Measurements from ENCODE around the gene CDKL1. TPM values are rescaled to one million over a fixed set of nuclear protein-coding genes. Genes with fewer than 3 reads are reported as not detected.
A peak's percentile ranks its signal among the peaks of the same experiment; 100 is the strongest.

The CDKL1 gene
- total and polyA plus RNA-seq, 3 experiments from 2014 or later: 4.8 to 6.7 (median 5.8) TPM

DNA sequence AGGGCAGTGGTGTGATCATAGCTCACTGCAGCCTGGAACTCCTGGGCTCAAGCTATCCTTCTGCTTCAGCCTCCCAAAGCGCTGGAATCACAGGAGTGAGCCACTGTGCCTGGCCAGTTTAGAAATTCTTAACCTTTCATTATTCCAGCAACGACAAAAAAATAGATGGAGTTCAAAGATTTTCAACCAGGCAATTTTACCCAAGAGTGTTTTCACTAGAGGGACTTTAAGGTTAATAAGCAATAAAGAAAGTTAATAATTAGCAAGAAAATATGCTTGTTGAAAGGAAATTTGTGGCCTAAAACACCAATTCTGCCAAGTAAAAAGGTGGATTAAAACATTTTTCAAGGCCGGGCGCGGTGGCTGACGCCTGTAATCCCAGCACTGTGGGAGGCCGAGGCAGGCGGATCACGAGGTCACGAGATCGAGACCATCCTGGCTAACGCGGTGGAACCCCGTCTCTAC is 14.8 kb downstream of the CDKL1 start:
- H3K27me3 ChIP-seq (ENCODE audit: insufficient read depth, low read length, poor library complexity, severe bottlenecking): no peaks in the 10 kb centered on the region
- H3K4me3 Mint-ChIP-seq: no peak overlapping the region
- H3K4me1 ChIP-seq (ENCODE audit: insufficient read depth, low read length): no peaks in the 10 kb centered on the region
- DNase-seq: no peak
- ChIA-PET POLR2A (no interaction called here), CTCF (no interaction called here)
- H3K4me1 Mint-ChIP-seq: no peaks in the 10 kb centered on the region
- H3K27ac Mint-ChIP-seq: no peak overlapping the region
- H3K27me3 Mint-ChIP-seq: no peaks in the 10 kb centered on the region
- no peak overlapping the region for H3K27ac ChIP-seq (ENCODE audit: low read depth, low read length)
- no peaks in the 10 kb centered on the region for H3K9me3 Mint-ChIP-seq
- H3K9me3 ChIP-seq (ENCODE audit: low read length): no peaks in the 10 kb centered on the region
- H3K36me3 Mint-ChIP-seq: no peaks in the 10 kb centered on the region
- H3K36me3 ChIP-seq (ENCODE audit: insufficient read depth, low read length): no peaks in the 10 kb centered on the region
- no peak overlapping the region for H3K4me3 ChIP-seq (ENCODE audit: low read length)

DNA sequence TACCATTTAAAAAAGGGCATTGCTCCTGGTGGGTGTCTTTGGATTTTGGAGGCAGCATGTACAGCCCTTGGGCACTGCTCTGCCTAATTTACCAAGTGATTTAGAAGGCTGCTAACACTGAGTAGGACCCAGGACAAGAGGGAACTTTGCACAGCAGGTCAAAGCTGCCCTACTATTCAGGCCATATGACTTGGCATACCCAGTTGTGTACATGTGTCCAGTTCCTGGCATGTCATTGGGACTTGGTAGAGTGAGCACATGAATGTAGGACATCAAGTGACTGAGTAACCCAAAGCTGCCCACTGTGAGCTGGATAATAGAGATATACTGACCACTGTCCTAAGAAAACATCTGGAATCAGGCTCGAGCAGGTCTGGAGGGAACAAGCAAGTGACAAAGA is 15.7 kb downstream of the CDKL1 start:
- H3K36me3 Mint-ChIP-seq: no peaks in the 10 kb centered on the region

DNA sequence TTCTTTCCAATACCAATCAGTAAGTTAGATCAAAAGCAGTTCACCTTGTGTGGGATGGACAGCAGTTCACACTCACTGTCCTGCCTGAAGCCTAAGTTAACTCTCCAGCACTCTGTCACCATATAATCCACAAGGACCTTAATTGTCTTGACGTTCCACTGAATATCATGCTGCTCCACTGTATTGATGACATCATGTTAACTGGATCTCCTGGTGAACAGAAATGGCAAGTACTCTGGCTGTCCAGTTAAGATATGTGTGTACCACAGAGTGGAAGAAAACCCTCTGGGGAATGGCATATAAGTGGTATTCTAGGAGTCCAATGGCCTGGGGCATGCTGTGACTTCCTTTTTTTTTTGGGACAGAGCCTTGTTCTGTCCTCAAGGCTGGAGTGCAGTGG is 16.2 kb downstream of the CDKL1 start:
- Histone ChIP-seq H3K4me3 (ENCODE audit: low read length) (no peak overlapping the region), H3K36me3 (ENCODE audit: insufficient read depth, low read length) (no peaks in the 10 kb centered on the region), H3K27me3 (ENCODE audit: insufficient read depth, low read length, poor library complexity, severe bottlenecking) (no peaks in the 10 kb centered on the region), H3K4me1 (ENCODE audit: insufficient read depth, low read length) (no peaks in the 10 kb centered on the region), H3K27ac (ENCODE audit: low read depth, low read length) (no peak overlapping the region), H3K9me3 (ENCODE audit: low read length) (no peaks in the 10 kb centered on the region)
- Mint-ChIP-seq H3K27me3 (no peaks in the 10 kb centered on the region), H3K4me1 (no peaks in the 10 kb centered on the region), H3K4me3 (no peak overlapping the region), H3K9me3 (no peaks in the 10 kb centered on the region), H3K27ac (no peak overlapping the region), H3K36me3 (no peaks in the 10 kb centered on the region)
- CTCF ChIA-PET: interaction anchor here (0.6 kb wide), 1 partner anchor 735 kb away, joined by 3 read pairs; no protein-coding TSS in a partner anchor
- no peak for DNase-seq
- POLR2A ChIA-PET: no interaction called here

More for the DNA sequence above, 15.7 kb downstream of the CDKL1 start:
- H3K9me3 ChIP-seq (ENCODE audit: low read length): no peaks in the 10 kb centered on the region
- DNase-seq: no peak
- no peaks in the 10 kb centered on the region for H3K36me3 ChIP-seq (ENCODE audit: insufficient read depth, low read length)
- H3K27ac ChIP-seq (ENCODE audit: low read depth, low read length): no peak overlapping the region
- ChIA-PET CTCF (interaction anchor here (0.6 kb wide), 1 partner anchor 734 kb away, joined by 3 read pairs; no protein-coding TSS in a partner anchor), POLR2A (no interaction called here)
- no peaks in the 10 kb centered on the region for H3K4me1 ChIP-seq (ENCODE audit: insufficient read depth, low read length)
- no peaks in the 10 kb centered on the region for H3K27me3 Mint-ChIP-seq
- no peaks in the 10 kb centered on the region for H3K27me3 ChIP-seq (ENCODE audit: insufficient read depth, low read length, poor library complexity, severe bottlenecking)
- no peak overlapping the region for H3K27ac Mint-ChIP-seq
- no peak overlapping the region for H3K4me3 ChIP-seq (ENCODE audit: low read length)
- H3K9me3 Mint-ChIP-seq: no peaks in the 10 kb centered on the region
- no peak overlapping the region for H3K4me3 Mint-ChIP-seq
- H3K4me1 Mint-ChIP-seq: no peaks in the 10 kb centered on the region

DNA sequence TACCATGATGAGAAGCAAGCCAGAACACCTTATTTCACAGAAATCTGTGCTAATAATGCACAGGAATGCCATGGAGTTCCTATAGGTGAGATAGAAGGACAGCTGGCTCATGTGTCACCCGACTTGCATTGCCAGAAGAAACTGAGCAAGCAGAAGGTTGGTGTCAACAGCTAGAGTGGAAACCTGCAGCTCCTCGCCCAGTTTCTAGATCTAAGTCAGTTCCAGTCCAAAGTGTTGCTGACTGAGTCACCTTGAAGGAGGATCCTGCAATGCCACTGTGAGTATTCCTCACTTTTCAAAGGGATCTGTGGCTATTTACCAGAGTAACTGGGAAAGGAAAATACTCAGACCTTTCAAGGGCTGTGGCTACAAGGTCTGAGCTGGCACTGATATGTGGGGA is 17.1 kb downstream of the CDKL1 start:
- no peak for DNase-seq
- no peaks in the 10 kb centered on the region for H3K9me3 ChIP-seq (ENCODE audit: low read length)
- ChIA-PET POLR2A (no interaction called here), CTCF (no interaction called here)
- no peaks in the 10 kb centered on the region for H3K36me3 ChIP-seq (ENCODE audit: insufficient read depth, low read length)
- no peaks in the 10 kb centered on the region for H3K4me1 ChIP-seq (ENCODE audit: insufficient read depth, low read length)
- Mint-ChIP-seq H3K4me3 (no peak overlapping the region), H3K4me1 (no peaks in the 10 kb centered on the region), H3K36me3 (no peaks in the 10 kb centered on the region), H3K27me3 (no peaks in the 10 kb centered on the region), H3K27ac (no peak overlapping the region), H3K9me3 (no peaks in the 10 kb centered on the region)
- no peaks in the 10 kb centered on the region for H3K27me3 ChIP-seq (ENCODE audit: insufficient read depth, low read length, poor library complexity, severe bottlenecking)
- H3K4me3 ChIP-seq (ENCODE audit: low read length): no peak overlapping the region
- no peak overlapping the region for H3K27ac ChIP-seq (ENCODE audit: low read depth, low read length)

DNA sequence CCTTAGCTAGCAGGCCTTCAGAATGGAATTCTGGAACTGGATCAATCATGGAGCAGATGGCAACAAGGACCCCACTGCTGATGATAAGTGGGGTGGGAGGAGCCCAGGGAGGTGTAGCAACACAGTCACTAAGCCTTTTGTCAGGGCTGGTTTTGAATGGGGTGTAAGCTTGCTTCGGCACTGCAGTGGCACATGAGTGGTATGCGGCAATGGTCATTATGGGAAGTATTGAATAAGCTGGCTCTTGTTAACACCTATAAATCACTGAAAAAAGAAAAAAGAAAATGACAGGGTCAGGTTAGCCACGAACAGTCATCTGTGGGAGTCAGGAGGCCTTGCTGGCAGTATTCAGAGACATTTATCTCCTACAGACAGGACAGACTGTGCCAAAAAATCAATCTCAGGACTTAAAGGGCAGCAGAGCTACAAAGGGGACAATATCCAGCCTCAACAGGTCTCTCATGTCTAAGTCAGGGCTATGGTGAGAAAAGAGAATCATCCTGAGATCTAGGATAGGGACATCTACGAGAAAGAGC is 19.1 kb downstream of the CDKL1 start:
- CTCF ChIA-PET: interaction anchor here (1.0 kb wide), 1 partner anchor 57 kb away, joined by 3 read pairs; no protein-coding TSS in a partner anchor
- Histone ChIP-seq H3K27me3 (ENCODE audit: insufficient read depth, low read length, poor library complexity, severe bottlenecking) (no peaks in the 10 kb centered on the region), H3K4me3 (ENCODE audit: low read length) (no peak overlapping the region), H3K4me1 (ENCODE audit: insufficient read depth, low read length) (no peaks in the 10 kb centered on the region), H3K9me3 (ENCODE audit: low read length) (no peaks in the 10 kb centered on the region), H3K27ac (ENCODE audit: low read depth, low read length) (no peak overlapping the region), H3K36me3 (ENCODE audit: insufficient read depth, low read length) (no peaks in the 10 kb centered on the region)
- Mint-ChIP-seq H3K27ac (peak overlapping the region in 2 of 8 donors; percentile 26 to 52), H3K4me3 (no peak overlapping the region), H3K36me3 (no peaks in the 10 kb centered on the region), H3K9me3 (no peaks in the 10 kb centered on the region), H3K27me3 (peaks cover 0 to 11% of the 10 kb centered on the region in 2 donors), H3K4me1 (no peaks in the 10 kb centered on the region)
- no peak for DNase-seq
- POLR2A ChIA-PET: no interaction called here

DNA sequence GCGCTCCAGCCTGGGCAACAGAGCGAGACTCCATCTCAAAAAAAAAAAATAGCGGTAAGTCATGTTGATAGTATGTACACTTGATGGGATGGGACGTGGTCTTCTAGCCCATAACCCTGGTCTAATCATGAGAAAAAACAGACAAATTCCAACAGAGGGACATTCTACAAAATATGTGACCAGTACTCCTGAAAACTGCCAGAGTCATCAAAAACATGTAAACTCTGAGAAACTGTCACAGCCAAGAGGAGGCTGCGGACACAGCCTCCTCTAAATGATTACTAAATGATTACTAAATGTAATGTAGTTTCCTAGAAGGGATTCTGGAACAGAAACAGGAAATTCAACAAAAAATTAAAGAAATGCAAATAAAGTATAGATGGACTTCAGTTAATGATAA is 20.9 kb downstream of the CDKL1 start:
- no peaks in the 10 kb centered on the region for H3K9me3 ChIP-seq (ENCODE audit: low read length)
- no peaks in the 10 kb centered on the region for H3K27me3 ChIP-seq (ENCODE audit: insufficient read depth, low read length, poor library complexity, severe bottlenecking)
- no peaks in the 10 kb centered on the region for H3K4me1 Mint-ChIP-seq
- DNase-seq: no peak
- H3K4me3 Mint-ChIP-seq: no peak overlapping the region
- no peaks in the 10 kb centered on the region for H3K4me1 ChIP-seq (ENCODE audit: insufficient read depth, low read length)
- no peak overlapping the region for H3K4me3 ChIP-seq (ENCODE audit: low read length)
- no peaks in the 10 kb centered on the region for H3K9me3 Mint-ChIP-seq
- ChIA-PET POLR2A (no interaction called here), CTCF (no interaction called here)
- H3K36me3 Mint-ChIP-seq: peaks cover 0 to 3% (median 0%) of the 10 kb centered on the region in 3 donors
- no peaks in the 10 kb centered on the region for H3K36me3 ChIP-seq (ENCODE audit: insufficient read depth, low read length)
- peaks cover 0 to 14% of the 10 kb centered on the region in 2 donors for H3K27me3 Mint-ChIP-seq
- H3K27ac ChIP-seq (ENCODE audit: low read depth, low read length): no peak overlapping the region
- H3K27ac Mint-ChIP-seq: no peak overlapping the region

DNA sequence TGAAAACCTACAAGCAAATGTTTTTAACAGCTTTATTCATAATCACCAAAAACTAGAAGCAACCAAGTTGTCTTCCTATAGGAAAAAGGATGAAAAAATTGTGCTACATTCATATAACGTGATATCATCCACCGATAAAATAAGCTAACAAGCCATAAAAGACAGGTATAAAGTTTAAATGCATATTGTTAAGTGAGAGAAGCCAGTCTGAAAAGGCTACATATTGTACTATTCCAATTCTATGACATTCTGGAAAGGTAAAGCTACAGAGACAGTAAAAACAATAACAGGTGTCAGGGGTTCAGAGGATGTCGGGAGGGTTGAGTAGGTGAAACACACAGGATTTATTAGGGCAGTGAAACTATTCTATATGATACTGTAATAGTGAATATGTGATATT is 22.7 kb downstream of the CDKL1 start:
- H3K4me3 ChIP-seq (ENCODE audit: low read length): no peak overlapping the region
- no peak overlapping the region for H3K4me3 Mint-ChIP-seq
- no peak overlapping the region for H3K27ac ChIP-seq (ENCODE audit: low read depth, low read length)
- H3K36me3 Mint-ChIP-seq: peaks cover 0 to 6% (median 0%) of the 10 kb centered on the region in 3 donors
- no peaks in the 10 kb centered on the region for H3K27me3 ChIP-seq (ENCODE audit: insufficient read depth, low read length, poor library complexity, severe bottlenecking)
- H3K36me3 ChIP-seq (ENCODE audit: insufficient read depth, low read length): no peaks in the 10 kb centered on the region
- POLR2A ChIA-PET: no interaction called here
- H3K4me1 Mint-ChIP-seq: no peaks in the 10 kb centered on the region
- no peak for DNase-seq
- peaks cover 0 to 14% of the 10 kb centered on the region in 2 donors for H3K27me3 Mint-ChIP-seq
- no peaks in the 10 kb centered on the region for H3K4me1 ChIP-seq (ENCODE audit: insufficient read depth, low read length)
- H3K9me3 ChIP-seq (ENCODE audit: low read length): no peaks in the 10 kb centered on the region
- no peak overlapping the region for H3K27ac Mint-ChIP-seq
- H3K9me3 Mint-ChIP-seq: no peaks in the 10 kb centered on the region
- CTCF ChIA-PET: no interaction called here

DNA sequence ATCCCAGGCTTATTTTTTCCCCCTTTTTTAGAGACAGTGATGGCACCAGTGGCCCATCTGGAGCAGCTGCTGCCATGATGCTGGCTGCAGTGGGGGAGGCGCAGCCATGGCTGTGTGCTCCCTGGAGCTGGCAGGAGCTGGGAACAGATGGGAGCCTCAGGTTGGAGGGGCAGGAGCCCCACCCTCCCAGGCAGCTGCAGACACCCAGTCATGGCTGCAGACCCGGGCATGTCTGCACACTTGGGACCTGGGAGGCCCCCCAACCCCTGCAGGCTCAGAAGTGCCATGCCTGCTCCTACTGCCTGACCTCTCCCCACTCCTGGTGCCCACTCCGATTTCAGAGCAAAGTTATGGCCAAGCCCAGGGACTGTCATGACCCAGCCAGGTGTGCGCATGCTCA is 25.1 kb downstream of the CDKL1 start:
- Mint-ChIP-seq H3K4me3 (no peak overlapping the region), H3K27ac (no peak overlapping the region), H3K4me1 (peaks cover 8 to 9% (median 8%) of the 10 kb centered on the region in 3 donors), H3K36me3 (peaks cover 0 to 6% (median under 1%) of the 10 kb centered on the region in 3 donors), H3K9me3 (no peaks in the 10 kb centered on the region), H3K27me3 (peaks cover 0 to 14% of the 10 kb centered on the region in 2 donors)
- ChIA-PET CTCF (no interaction called here), POLR2A (no interaction called here)
- Histone ChIP-seq H3K27me3 (ENCODE audit: insufficient read depth, low read length, poor library complexity, severe bottlenecking) (no peaks in the 10 kb centered on the region), H3K4me1 (ENCODE audit: insufficient read depth, low read length) (no peaks in the 10 kb centered on the region), H3K36me3 (ENCODE audit: insufficient read depth, low read length) (no peaks in the 10 kb centered on the region), H3K27ac (ENCODE audit: low read depth, low read length) (no peak overlapping the region), H3K9me3 (ENCODE audit: low read length) (no peaks in the 10 kb centered on the region), H3K4me3 (ENCODE audit: low read length) (no peak overlapping the region)
- DNase-seq: no peak
